NCI-H2196 treated with DMSO at 0.1 percent for 48 hours (cell line): ENCODE results near the gene SEPHS1.
"Not testable (repeated sequence)": the region's sequence is repeated elsewhere in the genome, so short reads cannot be mapped to it uniquely, and the experiment has no call there.

Source experiments
- DNase-seq: peaks from one replicate; lab custom pipeline; 2025; ENCODE audit not compliant: unreplicated experiment; lab: John Stamatoyannopoulos, UW

Gene SEPHS1

GRCh38 chr10:13291821-13292773, 56.0 kb downstream of the SEPHS1 start:
- DNase-seq: no peak

GRCh38 chr10:13291061-13291460, 57.0 kb downstream of the SEPHS1 start:
- no peak for DNase-seq

- DNase-seq: no peak
Observed at GRCh38 chr10:13284050-13284449, 64.0 kb downstream of the SEPHS1 start.

- DNase-seq: not testable (repeated sequence)
Observed at GRCh38 chr10:13282348-13282747, 65.7 kb downstream of the SEPHS1 start.

DNA sequence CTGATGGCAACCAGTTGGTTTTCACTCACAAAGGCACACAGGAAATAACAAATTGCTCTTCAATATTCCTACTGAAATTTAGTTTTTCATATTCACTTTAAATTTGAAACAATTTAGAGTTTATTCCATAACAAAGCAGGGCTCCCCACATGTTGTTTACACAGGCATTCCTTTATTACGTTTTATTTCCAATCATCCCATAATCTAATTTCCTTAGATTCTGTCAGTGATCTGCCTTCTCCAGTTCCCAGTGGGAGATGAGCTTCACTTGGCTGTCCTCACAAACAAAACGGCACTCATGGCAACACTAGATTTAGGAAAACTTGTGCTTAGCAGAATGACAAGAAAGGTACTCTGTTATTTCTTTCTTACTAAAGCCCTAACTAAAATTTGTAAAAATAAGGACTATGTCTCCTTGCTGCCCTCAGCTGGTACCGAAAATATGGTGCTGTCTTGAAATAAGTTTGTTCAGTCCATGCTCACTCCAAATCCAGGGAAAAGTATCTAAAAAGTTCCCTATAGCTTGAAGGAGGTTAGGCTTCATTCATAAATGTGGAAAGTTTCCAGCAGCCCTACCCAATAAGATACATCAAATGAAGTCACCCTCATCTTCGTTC, 71.2 kb downstream of the SEPHS1 start:
- no peak for DNase-seq

GRCh38 chr10:13276146-13276545, 71.9 kb downstream of the SEPHS1 start:
- DNase-seq: not testable (repeated sequence)

- peak; percentile 25 for DNase-seq
Observed at GRCh38 chr10:13272164-13272571, 75.9 kb downstream of the SEPHS1 start.

GRCh38 chr10:13271552-13272163, 76.4 kb downstream of the SEPHS1 start:
- peak; percentile 14 for DNase-seq

GRCh38 chr10:13270877-13271551, 77.1 kb downstream of the SEPHS1 start:
- no peak for DNase-seq

DNA sequence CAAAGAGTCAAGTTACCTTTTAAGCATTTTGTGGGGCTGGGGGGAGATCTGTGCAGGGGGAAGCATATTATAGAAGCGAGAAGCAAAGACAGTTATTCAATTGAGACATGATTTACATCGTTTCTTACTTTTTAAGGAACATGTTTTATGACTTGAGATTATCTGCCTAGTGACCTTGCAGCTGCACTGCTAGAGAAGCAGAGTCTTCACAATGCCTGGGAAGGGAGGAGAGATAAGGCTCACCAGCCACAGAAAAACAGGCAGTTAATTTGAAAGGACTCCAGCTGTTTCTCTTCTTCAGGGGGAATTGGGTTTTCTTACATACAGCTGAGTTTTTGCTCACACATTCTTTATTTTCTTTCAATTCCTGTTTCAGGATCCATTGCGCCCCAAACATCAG, 79.3 kb downstream of the SEPHS1 start:
- no peak for DNase-seq

DNA sequence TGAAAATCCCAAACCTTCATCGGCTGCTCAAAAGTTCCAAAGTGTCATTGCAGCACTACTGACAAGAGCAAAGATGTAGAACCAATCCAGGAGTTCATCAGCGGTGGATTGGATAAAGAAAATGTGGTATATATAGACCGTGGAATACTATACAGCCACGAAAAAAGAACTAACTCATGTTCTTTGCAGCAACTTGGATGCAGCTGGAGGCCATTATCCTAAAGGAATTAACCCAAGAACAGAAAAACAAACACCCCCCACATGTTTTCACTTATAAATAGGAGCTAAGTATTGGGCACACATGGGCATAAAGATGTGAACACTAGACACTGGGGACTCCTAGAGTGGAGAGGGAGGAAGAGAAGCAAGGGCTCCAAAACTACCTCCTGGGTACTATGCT, 79.8 kb downstream of the SEPHS1 start:
- DNase-seq: no peak
